Keratinocyte (primary cell): ENCODE measurements around the gene FOXL3. TPM values are rescaled to one million over a fixed set of nuclear protein-coding genes. Genes with fewer than 3 reads are reported as not detected.

Experiments
- DNase-seq: peaks from one replicate; pipeline ENCODE4 v3.0.0-alpha.2; 2011; ENCODE audit warnings: low read depth, missing footprints, low spot score
- FAIRE-seq: peaks from 2 replicates; lab custom pipeline; 2011; peaks lifted over from hg19 to GRCh38; lab: Jason Lieb, UNC
- H2AFZ ChIP-seq: 2 replicates; pipeline ENCODE4 v1.6.0; 2012; ENCODE audit warnings: low read length, control low read depth, inconsistent platforms; ENCODE audit not compliant: control insufficient read depth
- H3K27ac ChIP-seq: 2 replicates; pipeline ENCODE4 v1.5.1; 2011; ENCODE audit warnings: low read length; ENCODE audit not compliant: control insufficient read depth, insufficient read depth
- H3K27me3 ChIP-seq: 3 replicates; pipeline ENCODE4 v1.6.0; 2011; ENCODE audit warnings: low read length; ENCODE audit not compliant: control insufficient read depth, insufficient read depth; ENCODE audit errors: extremely low read depth
- H3K36me3 ChIP-seq, 2 experiments: 2 replicates in 1 of 2; 3 replicates in 1 of 2; pipeline ENCODE4 v1.5.1; 2011; ENCODE audit warnings: low read length in 2 of 2, mild to moderate bottlenecking in 1 of 2; ENCODE audit not compliant: control insufficient read depth in 2 of 2, insufficient read depth in 2 of 2; ENCODE audit errors: extremely low read depth in 1 of 2
- H3K4me1 ChIP-seq: 3 replicates; pipeline ENCODE4 v1.5.1; 2011; ENCODE audit warnings: low read length; ENCODE audit not compliant: control insufficient read depth, insufficient read depth; ENCODE audit errors: extremely low read depth
- H3K4me2 ChIP-seq: 3 replicates; pipeline ENCODE4 v1.6.0; 2011; ENCODE audit warnings: low read depth, low read length; ENCODE audit not compliant: control insufficient read depth, insufficient read depth; ENCODE audit errors: extremely low read depth
- H3K4me3 ChIP-seq, 3 experiments: fragments of 200-600 bp in 1 of 3; sonication (generic) in 1 of 3; 2 replicates in 2 of 3; 3 replicates in 1 of 3; pipeline ENCODE4 v1.5.1; 2011 to 2016; ENCODE audit warnings: low read length in 3 of 3, mild to moderate bottlenecking in 3 of 3, control low read depth in 2 of 3, inconsistent platforms in 1 of 3, low read depth in 1 of 3, mixed read lengths in 1 of 3, mixed run types in 1 of 3, moderate library complexity in 1 of 3; ENCODE audit not compliant: control insufficient read depth in 2 of 3, insufficient read depth in 2 of 3; ENCODE audit errors: extremely low read depth in 1 of 3
- H3K79me2 ChIP-seq: 2 replicates; pipeline ENCODE4 v1.6.0; 2012; ENCODE audit warnings: low read length; ENCODE audit not compliant: control insufficient read depth, insufficient read depth
- H3K9ac ChIP-seq: 3 replicates; pipeline ENCODE4 v1.6.0; 2011; ENCODE audit warnings: low read length; ENCODE audit not compliant: control insufficient read depth, insufficient read depth; ENCODE audit errors: extremely low read depth
- H3K9me1 ChIP-seq: 3 replicates; pipeline ENCODE4 v1.6.0; 2011; ENCODE audit warnings: low read length; ENCODE audit not compliant: control insufficient read depth, insufficient read depth; ENCODE audit errors: extremely low read depth
- H3K9me3 ChIP-seq: 2 replicates; pipeline ENCODE4 v1.5.1; 2012; ENCODE audit warnings: low read depth, low read length; ENCODE audit not compliant: control insufficient read depth
- H4K20me1 ChIP-seq: 3 replicates; pipeline ENCODE4 v1.6.0; 2011; ENCODE audit warnings: low read length; ENCODE audit not compliant: control insufficient read depth, insufficient read depth; ENCODE audit errors: extremely low read depth
- EZH2 ChIP-seq: IDR thresholded peaks from one replicate; pipeline ENCODE4 v1.6.1; 2012; ENCODE audit warnings: inconsistent platforms, mild to moderate bottlenecking, low read length, moderate library complexity
- dilution Hi-C: fragments of 300-500 bp; cut with MboI; formaldehyde crosslinking; loops from one replicate; pipeline ENCODE4 v1.7.0; 2020; ENCODE audit warnings: low sequenced_read_pairs; ENCODE audit not compliant: extremely low pct_ligation_motif_present
- polyA plus RNA-seq, 5 experiments: library from polyadenylated mRNA; depleted of rRNA in 3 of 5; stranded (reverse) in 3 of 5; stranded (forward) in 1 of 5; unstranded in 1 of 5; fragments of >200 nt; gene quantifications; 1 replicate in 1 of 5; 2 replicates in 3 of 5; 3 replicates in 1 of 5; pipeline versions ENCODE4 v1.2.1 to v1.2.3, GENCODE V29; 2011 to 2012; ENCODE audit warnings: missing spikeins in 2 of 5, low read depth in 1 of 5, low replicate concordance in 1 of 5
- TF ChIP-seq, protein P1 (sequence below), 3 experiments: IDR thresholded peaks in 1 of 3; conservative IDR thresholded peaks in 1 of 3; optimal IDR thresholded peaks in 1 of 3; 2 replicates in 2 of 3; 3 replicates in 1 of 3; pipeline versions ENCODE3 to v1.5.1; 2011; ENCODE audit warnings: low read length in 3 of 3, mild to moderate bottlenecking in 3 of 3, moderate library complexity in 2 of 3, control low read depth in 1 of 3, inconsistent platforms in 1 of 3; ENCODE audit not compliant: insufficient read depth in 2 of 3; ENCODE audit errors: extremely low read depth in 1 of 3

FOXL3 gene
- polyA plus RNA-seq, 1 donor (not counting 4 experiments of a cell fraction or from before 2014, with no cell fraction given): not detected

DNA sequence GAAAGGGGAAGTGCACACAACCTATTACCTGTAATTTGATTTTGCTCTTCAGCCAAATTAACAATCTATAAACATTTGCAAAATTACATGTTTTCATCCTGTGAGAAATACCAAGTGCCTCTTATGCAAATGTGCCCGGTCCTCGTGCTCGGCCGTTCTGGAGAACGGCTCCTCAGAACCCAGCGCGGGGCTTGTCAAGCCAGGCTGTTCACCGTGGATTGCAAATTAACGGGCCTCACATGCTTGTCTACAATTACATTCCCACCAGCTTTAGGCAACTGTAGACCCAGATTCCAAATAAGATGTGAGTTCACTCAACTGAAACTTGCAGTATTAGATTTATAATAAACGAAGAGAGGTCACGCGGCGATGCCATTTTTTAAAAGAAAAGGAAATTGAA lies 8.8 kb downstream of the FOXL3 start:
- Histone ChIP-seq H3K27me3 (peaks cover 8% of the 10 kb centered on the region), H3K9me1 (no peaks in the 10 kb centered on the region), H3K4me2 (no peak overlapping the region), H3K4me1 (no peaks in the 10 kb centered on the region), H2AFZ (no peak overlapping the region), H3K79me2 (no peaks in the 10 kb centered on the region), H3K9ac (no peak overlapping the region), H3K4me3 (no peak overlapping the region), H3K36me3 (no peaks in the 10 kb centered on the region), H3K9me3 (no peaks in the 10 kb centered on the region), H4K20me1 (no peaks in the 10 kb centered on the region), H3K27ac (no peak overlapping the region)
- DNase-seq (no peak), FAIRE-seq (no peak)
- dilution Hi-C loops: no loop called here
- TF ChIP-seq, protein P1, sequence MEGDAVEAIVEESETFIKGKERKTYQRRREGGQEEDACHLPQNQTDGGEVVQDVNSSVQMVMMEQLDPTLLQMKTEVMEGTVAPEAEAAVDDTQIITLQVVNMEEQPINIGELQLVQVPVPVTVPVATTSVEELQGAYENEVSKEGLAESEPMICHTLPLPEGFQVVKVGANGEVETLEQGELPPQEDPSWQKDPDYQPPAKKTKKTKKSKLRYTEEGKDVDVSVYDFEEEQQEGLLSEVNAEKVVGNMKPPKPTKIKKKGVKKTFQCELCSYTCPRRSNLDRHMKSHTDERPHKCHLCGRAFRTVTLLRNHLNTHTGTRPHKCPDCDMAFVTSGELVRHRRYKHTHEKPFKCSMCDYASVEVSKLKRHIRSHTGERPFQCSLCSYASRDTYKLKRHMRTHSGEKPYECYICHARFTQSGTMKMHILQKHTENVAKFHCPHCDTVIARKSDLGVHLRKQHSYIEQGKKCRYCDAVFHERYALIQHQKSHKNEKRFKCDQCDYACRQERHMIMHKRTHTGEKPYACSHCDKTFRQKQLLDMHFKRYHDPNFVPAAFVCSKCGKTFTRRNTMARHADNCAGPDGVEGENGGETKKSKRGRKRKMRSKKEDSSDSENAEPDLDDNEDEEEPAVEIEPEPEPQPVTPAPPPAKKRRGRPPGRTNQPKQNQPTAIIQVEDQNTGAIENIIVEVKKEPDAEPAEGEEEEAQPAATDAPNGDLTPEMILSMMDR (optimal IDR thresholded peaks at IDR 0.05 in 1 of 3, IDR thresholded peaks at IDR 0.05 in 1 of 3, conservative IDR thresholded peaks at IDR 0.05 in 1 of 3; ENCODE audit: extremely low read depth in 1 of 3, insufficient read depth in 2 of 3, low read length in 3 of 3): no peak
- no peak for TF ChIP-seq EZH2

DNA sequence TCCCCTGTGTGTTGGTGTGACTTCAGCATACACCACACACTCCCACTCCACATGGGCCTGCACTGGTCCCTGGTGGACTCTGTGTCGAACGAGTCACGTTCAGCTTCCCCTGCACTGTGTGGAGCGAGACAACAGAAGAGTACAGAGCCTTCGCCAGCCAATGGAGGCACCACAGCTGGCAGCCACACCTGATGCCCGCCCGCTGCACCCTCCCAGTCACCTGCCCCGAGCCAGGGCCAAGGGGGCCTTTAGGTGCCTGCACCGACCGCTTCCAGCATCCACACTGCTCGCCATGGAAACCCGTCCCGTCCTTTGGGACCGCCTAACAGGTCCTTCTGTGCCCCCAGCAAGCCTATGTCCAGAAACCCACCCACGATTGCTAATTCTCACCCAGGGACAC lies 9.2 kb downstream of the FOXL3 start:
- no peak overlapping the region for H3K4me3 ChIP-seq
- no peak overlapping the region for H2AFZ ChIP-seq
- no peaks in the 10 kb centered on the region for H3K9me1 ChIP-seq
- H3K4me1 ChIP-seq: no peaks in the 10 kb centered on the region
- DNase-seq (no peak), FAIRE-seq (no peak)
- dilution Hi-C loops: no loop called here
- no peaks in the 10 kb centered on the region for H3K36me3 ChIP-seq
- no peaks in the 10 kb centered on the region for H4K20me1 ChIP-seq
- no peak overlapping the region for H3K9ac ChIP-seq
- H3K27ac ChIP-seq: no peak overlapping the region
- H3K4me2 ChIP-seq: no peak overlapping the region
- TF ChIP-seq, protein P1 (optimal IDR thresholded peaks at IDR 0.05 in 1 of 3, IDR thresholded peaks at IDR 0.05 in 1 of 3, conservative IDR thresholded peaks at IDR 0.05 in 1 of 3; ENCODE audit: extremely low read depth in 1 of 3, insufficient read depth in 2 of 3, low read length in 3 of 3): no peak
- TF ChIP-seq EZH2: no peak
- no peaks in the 10 kb centered on the region for H3K79me2 ChIP-seq
- peaks cover 4% of the 10 kb centered on the region for H3K27me3 ChIP-seq
- no peaks in the 10 kb centered on the region for H3K9me3 ChIP-seq
